Loucy (cell line): ENCODE data around the gene ACLY.

Experiments
- CTCF ChIP-seq: fragments of 200-600 bp; sonication (generic); conservative IDR thresholded peaks from 2 replicates; pipeline ENCODE4 v1.5.1; 2014; ENCODE audit warnings: mild to moderate bottlenecking, antibody characterized with exemption, low read length
- EZH2phosphoT487 ChIP-seq: fragments of 200-600 bp; IDR thresholded peaks from 2 replicates; pipeline ENCODE4 v1.6.1; 2018; ENCODE audit warnings: antibody characterized with exemption, mild to moderate bottlenecking, moderate library complexity, borderline replicate concordance

GRCh38 chr17:41882756-41883155 lies 36.0 kb downstream of the ACLY start:
- TF ChIP-seq CTCF = no peak
- no peak for TF ChIP-seq EZH2phosphoT487
